Peyer's patch (tissue), 4 donors: ENCODE results near the gene STAT2.

ENCODE experiments used
- CTCF ChIP-seq, 6 experiments: fragments of 450-650 bp in 4 of 6; fragments of 200-600 bp in 2 of 6; sonication (generic) in 1 of 6; IDR thresholded peaks; one replicate each; pipeline ENCODE4 v1.5.1; 2017 to 2019; ENCODE audit warnings: antibody characterized with exemption in 6 of 6, mild to moderate bottlenecking in 3 of 6, moderate library complexity in 1 of 6
- POLR2A ChIP-seq, 2 donors: fragments of 450-650 bp; IDR thresholded peaks; one replicate each; pipeline ENCODE4 v1.5.1; 2017; ENCODE audit warnings: antibody characterized with exemption in 2 of 2, mild to moderate bottlenecking in 2 of 2, moderate library complexity in 2 of 2

GRCh38 chr12:56304872-56305590 lies 54.9 kb downstream of the STAT2 start:
- TF ChIP-seq CTCF (IDR thresholded peaks at IDR 0.05) = no peak
- no peak for TF ChIP-seq POLR2A (IDR thresholded peaks at IDR 0.05)
